NK-92 (cell line): Measurements from ENCODE around the gene MYL3.

Experiments
- DNase-seq: peaks from one replicate; lab custom pipeline; 2025; ENCODE audit not compliant: unreplicated experiment; lab: John Stamatoyannopoulos, UW

MYL3 gene

DNA sequence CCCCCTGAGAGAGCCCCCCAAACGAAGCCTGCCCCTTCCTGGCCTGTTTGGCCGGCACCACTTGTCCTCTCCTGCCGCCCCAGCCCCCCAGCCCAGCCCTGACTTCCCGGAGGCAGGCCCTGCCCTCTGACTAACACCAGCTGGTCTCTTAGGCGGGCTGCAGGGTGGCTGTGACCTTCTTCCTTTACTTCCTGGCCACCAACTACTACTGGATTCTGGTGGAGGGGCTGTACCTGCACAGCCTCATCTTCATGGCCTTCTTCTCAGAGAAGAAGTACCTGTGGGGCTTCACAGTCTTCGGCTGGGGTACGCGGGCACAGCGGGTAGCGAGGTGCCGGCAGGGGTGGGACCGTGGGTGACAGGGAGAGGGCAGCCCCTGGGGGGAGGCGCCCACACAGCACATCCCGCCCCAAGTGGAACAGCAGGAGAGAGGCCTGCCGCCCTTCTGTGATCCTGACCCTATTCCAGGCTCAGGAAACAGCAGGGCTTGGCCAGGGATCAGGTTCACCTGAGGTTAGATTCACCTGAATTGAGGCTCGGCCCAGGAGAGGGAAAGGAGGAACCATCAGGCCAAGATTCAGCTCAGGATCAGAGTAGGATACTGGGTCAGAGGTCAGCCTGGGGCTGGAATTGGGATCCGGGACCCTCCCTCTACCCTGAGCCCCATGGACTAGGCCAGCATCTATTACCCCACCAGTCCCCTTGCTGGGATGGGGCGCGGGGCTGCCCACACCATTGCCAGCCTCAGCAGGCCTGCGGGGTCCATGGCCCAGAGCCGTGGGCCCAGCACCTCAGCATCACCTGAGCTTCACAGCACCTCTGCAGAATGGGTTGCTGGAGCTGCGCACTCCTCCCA lies 36.1 kb upstream of the MYL3 start:
- no peak for DNase-seq

DNA sequence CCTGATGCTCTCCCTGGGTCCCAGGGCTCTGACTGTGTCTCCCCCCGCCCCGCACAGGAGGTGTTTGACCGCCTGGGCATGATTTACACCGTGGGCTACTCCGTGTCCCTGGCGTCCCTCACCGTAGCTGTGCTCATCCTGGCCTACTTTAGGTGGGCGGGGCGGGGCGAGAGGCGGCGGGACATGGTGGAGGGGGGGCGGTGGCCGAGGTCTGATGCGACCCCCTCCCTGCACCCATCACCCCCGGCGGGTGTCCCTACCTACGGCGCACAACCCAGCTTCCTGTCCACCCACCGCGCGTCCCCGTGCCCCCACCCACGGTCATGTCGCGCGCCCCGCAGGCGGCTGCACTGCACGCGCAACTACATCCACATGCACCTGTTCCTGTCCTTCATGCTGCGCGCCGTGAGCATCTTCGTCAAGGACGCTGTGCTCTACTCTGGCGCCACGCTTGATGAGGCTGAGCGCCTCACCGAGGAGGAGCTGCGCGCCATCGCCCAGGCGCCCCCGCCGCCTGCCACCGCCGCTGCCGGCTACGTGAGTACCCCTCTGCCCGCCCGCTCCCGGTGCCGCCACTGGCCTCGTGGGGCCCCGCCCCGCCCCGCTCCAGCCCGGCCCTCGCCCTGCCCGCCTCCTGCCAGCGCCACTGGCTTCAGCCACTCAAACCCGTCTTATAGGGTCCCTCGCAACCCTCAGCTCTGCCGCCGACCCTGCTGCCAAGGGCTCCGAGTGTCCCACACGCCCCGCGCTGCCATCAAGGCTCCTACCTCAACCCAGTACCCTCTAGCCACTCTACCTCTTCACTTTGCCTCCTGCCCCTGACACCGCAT lies 35.3 kb upstream of the MYL3 start:
- DNase-seq: no peak

DNA sequence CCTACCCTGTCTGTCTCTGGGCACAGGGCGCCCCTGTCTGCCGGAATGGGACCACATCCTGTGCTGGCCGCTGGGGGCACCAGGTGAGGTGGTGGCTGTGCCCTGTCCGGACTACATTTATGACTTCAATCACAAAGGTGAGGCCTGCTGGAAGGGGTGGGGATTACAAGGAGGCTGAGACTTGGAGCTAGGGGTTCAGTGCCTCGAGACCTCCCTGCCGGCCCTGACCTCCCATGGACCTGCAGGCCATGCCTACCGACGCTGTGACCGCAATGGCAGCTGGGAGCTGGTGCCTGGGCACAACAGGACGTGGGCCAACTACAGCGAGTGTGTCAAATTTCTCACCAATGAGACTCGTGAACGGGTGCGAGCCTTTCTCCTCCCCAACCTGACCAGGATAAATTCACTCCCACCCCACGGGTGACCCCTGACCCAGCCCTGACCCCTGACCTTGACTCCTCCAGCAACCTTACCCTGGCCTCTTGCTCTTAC lies 34.6 kb upstream of the MYL3 start:
- no peak for DNase-seq

DNA sequence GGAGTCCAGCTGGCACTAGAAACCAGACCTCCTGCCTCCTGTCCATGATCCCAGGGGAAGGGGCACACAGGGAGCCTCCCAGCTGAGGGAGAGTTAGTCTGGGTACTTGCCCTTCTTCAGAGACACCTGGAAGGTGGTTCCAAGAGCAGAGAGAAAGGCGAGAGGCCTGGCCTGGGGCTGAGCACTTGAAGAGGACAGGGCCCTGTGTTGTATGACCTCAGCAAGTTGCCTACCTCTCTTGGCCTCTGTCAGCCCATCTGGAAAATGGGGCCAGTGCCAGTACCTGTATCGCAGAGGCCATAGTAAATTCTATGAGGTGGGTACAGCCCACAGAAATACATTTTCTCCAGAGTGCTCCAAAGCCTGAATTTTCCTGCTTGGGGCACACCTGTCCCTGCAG lies 33.8 kb upstream of the MYL3 start:
- DNase-seq: no peak

DNA sequence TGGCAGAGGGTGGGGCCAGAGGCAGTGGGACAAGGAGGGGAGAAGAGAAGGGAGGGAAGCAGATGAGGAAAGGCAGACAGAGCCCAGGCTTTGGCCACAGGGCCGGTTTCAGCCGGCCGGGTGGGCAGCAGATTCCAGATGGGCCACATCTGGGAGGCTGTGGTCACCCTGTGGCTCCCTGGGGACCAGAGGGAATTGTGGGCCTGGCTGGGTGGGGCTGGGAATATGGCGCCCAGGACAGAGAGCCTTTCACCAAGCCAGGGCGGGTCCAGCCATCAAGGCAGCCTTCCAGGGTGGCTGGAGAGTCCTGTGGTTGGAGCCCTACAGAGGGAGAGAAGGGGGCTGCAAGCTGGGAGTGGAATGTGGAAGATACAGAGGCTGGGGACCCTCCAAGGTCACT lies 33.1 kb upstream of the MYL3 start:
- DNase-seq: no peak

DNA sequence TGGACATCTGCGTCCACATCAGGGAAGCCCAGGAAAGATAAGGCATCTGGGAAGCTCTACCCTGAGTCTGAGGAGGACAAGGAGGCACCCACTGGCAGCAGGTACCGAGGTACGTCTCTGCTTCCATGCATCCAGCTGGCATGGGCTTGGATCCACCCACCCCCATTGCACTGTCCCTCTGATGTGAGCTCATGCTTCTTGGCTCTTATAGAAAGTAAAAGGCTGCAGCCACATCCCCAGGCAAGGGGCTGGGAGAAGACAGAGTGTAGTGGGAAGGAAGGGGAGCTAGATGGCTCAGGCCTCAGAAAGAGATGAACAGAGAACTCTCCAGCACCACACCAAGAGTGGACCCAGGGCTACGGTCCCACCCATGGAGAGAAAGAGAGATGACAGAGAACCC lies 32.5 kb upstream of the MYL3 start:
- no peak for DNase-seq

DNA sequence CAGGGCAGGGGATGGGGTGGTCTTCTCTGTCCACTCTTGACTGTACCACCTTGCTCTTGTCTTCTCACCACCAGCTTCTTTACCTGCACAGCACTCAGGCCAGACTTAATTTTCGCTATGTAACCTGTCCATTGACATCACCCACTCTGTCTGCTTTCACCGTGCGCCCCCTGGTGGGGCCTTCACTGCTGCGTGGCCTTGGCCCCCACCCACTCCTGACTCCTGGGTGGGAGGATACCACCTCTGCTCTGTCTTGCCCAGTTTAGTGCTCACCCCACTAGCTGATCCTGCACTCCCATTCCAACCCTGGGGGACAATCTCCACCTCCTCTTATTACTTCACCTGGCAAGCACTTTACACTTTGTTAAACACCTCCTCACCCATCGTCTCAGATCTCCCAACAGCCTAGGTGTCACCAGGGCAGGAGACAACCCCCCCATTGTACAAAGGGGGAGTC lies 32.0 kb upstream of the MYL3 start:
- no peak for DNase-seq

DNA sequence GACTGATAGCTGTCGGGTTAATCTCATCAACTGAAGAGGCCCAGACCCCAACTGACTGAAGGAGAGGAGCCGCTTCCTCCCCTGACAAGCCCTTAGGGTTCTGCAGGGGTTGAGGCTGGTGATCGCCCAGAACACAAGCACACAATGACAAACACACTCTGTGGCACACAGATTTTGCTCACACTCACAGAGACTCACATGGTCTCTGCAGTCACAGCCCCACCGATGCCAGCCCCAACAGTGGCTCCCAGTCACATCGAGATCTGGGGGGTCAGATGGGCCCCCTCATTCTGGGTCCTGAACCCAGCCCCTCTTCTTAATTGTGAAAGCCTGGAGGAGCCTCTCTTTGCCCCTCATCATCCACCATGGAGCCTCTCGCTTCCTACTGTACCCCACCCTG lies 31.0 kb upstream of the MYL3 start:
- no peak for DNase-seq

DNA sequence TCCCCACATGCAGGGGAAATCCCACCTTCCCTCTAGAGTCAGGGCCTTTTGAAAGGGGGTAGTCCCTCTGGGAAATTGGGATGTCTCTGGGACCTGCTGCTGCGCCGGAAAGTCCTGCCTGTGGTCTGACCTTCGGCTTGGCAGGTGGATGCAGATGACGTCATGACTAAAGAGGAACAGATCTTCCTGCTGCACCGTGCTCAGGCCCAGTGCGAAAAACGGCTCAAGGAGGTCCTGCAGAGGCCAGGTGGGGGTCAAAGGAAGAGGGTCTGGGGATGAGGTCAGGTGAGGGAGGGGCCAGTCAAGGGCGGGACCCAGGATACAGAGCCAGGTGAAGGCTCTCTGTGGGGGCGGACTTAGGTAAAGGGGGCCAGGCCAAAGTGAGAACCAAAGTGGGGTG lies 30.5 kb upstream of the MYL3 start:
- no peak for DNase-seq

DNA sequence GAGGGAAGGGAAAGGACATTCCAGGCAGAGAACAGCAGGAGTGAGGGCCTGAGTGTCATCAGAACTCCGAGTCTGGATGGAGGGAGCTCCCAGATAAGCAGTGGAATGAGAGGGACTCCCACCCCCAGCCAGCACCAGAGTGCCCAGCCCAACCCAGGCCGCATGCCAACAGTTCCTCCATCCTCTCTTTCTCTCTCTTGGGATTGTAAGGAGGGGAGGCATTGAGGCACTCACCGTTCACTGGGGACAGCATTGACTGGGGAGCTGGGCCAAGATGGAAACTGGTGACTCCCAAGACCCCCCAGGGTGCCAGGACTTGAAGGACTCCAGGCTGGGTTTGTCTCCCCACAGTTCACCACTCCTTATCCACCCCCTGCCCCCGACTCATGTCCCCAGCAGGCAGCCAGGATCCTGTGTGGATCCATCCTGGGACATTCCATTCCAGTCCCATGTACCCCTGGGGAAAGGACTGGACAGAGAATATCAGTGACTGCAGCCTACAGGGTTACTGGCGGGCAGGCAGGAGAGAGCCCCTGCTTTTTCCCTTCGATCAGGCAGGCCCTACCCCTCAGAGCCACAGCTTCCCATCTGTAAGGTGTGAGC lies 30.0 kb upstream of the MYL3 start:
- DNase-seq: no peak

DNA sequence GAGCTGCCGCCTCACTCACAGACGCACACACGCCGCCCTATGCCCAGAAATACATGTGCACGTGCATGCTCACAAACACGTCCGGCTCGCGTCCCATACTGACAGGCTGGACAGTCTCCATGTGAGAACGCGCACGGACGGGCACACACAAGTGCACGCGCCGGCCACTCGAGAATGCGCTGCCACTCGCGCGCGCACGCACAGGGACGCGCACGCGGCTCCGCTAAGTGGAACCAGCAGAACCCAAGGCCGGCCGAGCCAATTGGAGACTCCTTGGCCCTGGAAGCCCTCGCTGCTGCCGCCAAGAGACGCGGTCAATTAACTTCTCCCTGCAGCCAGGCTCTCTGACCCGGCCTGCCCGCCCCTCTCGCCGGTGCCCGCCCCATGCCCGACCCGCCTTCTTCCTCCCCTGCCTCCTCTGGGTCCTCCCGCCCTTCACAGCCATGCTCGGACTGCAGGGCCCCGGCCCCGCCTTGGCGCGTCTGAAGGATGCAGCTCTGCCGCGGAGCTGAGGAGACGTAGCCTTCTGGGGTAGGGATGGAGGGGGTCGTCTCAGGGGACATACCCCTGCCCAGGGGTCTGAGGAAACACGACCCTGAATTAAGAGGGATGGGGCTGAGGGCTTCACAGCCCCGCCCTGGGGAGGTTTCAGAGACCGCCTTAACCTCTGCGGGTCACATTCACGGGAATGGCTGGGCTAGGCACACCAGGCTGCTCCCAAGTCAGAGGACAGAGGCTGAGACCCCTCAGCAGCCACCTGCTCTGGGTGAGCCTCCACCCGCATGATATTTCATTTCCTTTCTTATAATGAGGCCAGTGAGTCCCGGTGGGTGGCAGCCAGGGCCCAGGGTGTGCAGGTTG lies 29.3 kb upstream of the MYL3 start:
- no peak for DNase-seq

DNA sequence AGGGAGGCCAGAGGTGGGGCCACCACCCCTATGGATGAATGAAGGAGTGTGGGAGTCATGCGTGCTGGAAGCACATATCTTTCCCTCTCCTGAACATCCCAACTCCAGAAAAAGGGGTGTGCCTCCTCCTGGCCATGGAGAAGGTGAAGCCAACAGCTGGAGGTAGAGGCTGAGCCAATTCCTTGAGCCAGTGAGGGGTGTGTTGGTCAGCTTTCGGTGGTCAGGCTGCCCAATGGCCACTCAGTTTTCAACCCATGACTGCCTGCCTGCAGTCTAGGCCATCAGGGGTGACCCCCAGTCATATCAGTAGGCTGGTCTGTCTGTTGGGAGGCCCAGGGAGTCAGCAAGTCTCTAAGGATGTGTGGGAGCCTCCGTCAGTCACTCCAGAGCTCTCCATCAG lies 27.9 kb upstream of the MYL3 start:
- no peak for DNase-seq

DNA sequence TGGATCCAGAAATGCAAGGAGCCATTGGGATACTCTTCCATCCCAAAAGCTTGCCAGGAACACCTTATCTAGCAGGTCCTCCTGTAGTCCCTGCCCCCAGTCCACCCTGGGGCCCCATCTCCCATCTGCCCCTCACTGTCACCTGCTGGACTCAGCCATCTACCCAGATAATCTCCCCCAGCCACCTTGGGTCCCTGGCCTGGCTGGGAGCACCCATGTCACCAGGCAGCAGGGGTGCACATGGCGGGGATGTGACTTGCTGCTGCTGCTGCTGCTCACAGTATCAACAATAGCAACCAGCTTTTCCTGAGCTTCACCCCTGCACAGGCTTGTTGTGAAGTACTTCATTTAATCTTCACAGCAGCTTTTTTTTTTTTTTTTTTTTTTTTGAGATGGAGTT lies 26.9 kb upstream of the MYL3 start:
- DNase-seq: no peak

DNA sequence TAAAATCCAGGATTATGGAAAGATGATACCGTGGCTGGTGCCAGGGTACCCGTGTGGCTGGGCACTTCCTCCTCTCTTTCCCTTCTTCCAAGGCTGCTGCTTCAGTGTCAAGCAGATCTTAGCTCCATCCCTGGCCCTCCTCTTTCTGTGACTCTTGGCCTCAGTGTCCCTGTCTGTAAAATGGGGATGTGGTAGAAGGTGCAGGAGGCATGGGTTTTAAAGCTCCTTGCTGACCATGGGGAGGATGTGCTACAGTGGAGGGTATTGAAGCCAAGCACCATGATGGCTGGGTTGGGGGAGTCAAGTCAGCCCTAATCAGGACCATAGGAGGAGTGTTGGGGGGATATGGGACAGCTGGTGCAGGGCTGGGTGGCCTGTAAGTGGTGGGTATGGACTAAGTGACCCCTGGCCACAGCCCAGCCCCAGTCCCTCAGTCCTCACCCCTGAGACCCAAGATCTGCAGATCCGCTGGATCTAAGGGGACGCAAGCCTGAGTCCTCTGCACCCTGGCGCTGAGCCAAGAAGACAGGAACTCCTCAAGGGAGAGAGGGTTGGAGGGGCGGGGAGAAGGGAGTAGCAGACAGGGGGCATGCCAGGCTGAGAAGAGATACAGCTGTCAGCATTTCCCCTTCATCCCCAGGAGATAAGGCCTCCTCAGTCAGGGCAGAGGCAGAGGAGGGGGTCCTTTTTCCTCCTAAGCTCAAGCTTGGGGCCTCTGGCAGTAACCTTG lies 26.3 kb upstream of the MYL3 start:
- DNase-seq: no peak

DNA sequence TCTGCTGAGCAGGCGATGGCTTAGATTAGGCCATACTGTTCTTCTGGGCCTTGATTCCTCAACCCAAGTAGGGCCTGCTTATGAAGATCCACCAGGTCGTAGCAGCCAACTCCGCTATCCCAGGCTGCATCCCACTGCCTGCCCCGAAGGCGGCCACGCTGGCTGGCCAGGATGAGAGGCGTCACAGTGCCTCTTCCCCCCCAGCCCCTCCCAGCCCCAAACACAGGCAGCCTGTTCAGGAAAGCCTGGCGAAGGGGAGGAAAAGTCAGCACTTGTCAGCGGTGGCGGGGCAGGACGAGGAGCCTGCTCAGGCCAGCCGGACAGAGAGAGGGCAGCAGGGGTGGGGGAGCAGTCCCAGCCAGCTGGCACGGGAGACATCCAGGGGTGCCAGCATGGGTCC lies 25.5 kb upstream of the MYL3 start:
- no peak for DNase-seq

DNA sequence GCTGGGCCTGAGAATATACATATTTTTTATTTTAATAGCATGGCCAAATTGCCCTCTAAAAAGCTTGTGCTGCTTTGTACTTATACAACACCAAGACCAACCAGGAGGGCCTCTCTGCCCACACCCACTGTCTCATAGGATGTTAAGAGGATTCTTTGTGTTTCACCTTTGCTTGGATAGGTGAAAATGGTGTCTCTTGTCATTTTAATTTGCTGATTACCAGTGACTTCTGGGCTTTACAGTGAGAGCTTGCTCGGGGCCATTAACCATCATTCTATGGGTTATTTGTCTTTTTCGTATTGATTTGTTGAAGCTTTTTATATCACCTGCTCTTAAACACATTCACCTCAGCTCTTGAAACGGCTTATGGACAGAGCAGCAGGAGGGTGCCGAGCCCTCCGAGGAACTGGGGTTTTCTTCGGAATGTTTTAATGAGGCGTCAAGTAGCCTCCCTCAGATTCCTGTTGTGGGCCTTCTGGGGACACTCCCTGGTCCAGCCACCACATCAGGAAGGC lies 24.8 kb upstream of the MYL3 start:
- DNase-seq: no peak

DNA sequence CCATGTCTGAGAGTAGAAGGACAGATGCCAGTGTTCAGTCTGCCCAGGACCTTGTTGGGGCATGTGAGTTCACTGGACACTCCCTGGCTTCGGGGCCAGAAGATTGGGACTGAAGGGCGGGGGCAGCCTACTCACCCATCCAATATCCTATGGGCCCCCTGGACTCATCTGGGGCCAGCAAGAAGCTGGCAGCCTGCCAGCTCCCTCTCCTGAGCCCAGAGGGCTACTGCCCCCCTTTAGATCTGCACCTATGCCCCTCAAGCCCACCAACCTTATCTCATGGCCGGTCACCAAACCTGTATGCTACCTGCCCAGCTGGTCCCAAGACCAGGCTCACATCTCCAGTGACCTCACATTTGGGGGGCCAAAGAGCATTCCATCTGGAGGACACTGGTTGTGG lies 22.4 kb upstream of the MYL3 start:
- no peak for DNase-seq

DNA sequence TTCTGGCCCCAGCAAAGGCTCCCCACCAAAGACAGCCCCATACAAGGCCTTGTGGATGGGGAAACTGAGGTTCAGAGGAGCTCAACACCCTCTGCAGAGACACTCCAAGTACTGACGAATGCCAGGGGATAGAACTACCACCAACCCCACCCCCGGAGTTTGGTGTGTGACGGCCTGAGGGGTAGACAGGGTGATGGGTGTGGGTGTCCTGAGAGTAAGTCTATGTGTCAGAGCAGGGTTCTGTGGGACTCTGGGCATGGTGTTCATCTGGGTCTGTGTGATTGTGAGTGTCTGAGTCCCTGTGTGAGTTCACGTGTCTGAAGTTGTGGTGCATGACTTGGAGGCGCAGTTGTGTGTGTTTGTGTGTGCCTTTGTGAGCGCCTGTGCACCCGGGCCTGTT lies 21.7 kb upstream of the MYL3 start:
- DNase-seq: no peak

DNA sequence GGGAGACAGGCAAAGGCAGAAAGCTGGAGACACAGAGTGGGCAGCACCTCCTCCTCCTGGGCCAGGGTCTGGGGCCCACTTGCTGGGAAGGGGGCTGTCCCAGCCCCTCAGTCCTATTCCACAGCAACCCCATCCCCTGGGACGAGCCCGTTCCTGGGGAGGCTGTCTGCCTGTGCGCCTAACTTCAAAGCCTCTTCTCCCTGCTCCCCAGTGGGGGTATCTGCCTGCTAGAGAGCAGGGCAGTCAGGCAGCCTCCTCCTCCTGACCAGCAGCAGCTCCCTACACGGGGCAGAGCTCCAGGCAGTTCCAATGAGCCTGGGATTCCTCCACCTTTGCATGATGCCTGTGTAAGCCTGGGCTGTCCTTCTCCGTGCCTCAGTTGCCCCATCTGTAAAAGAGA lies 21.2 kb upstream of the MYL3 start:
- DNase-seq: no peak

DNA sequence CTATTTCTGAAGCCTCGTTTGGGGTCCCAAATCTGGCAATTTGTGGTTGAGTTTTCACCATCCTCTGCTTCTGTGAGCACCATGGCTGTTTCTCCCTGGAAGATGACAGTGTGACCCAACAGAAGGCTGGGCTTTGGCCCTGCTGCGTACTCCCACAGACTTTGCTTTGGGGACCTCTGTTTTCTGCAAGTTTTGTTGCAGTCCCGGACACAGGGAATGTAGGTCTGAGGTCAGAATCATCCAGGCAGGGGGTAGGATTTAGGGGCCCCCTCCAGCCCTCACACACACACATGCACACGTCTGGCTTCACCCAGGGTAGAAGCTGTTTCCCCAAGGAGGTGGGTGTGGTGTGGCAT lies 20.6 kb upstream of the MYL3 start:
- no peak for DNase-seq
